Ovary (tissue), 3 donors: ENCODE data around the gene KCNMB2.

Source experiments
- EP300 ChIP-seq: sonication (generic); formaldehyde crosslinking; IDR thresholded peaks from one replicate; pipeline ENCODE4 v1.6.1; 2017; ENCODE audit warnings: antibody characterized with exemption
- POLR2A ChIP-seq: fragments of 450-650 bp; IDR thresholded peaks from one replicate; pipeline ENCODE4 v1.6.1; 2017; ENCODE audit warnings: antibody characterized with exemption, mild to moderate bottlenecking, moderate library complexity
- TF ChIP-seq, protein P1 (sequence below), 3 donors: fragments of 450-650 bp in 2 of 3; fragments of 200-600 bp in 1 of 3; IDR thresholded peaks; one replicate each; pipeline versions ENCODE4 v1.5.1 to v1.8.0; 2016 to 2022; ENCODE audit warnings: antibody characterized with exemption in 3 of 3, mild to moderate bottlenecking in 1 of 3
- donor health status: DM: no; HTN: no; CAD: no.

DNA sequence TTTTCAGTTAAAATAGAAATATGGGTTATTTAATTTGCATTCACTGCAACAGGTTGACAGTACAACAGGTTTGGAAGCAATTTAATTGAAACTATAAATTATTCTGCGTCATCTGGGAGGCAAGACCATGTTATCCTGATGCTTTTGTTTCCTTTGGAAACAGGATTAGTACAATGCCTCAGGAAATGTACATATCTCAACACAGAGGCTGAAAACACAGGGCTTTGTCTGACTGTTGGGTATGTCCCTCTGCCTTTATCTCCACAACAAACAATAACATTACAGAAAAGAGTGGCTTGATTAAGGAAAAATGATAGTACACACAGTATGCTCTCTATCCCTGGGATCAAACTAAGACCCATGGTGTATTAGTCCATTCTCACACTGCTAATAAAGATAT, 95.7 kb downstream of the KCNMB2 start:
- TF ChIP-seq, protein P1, sequence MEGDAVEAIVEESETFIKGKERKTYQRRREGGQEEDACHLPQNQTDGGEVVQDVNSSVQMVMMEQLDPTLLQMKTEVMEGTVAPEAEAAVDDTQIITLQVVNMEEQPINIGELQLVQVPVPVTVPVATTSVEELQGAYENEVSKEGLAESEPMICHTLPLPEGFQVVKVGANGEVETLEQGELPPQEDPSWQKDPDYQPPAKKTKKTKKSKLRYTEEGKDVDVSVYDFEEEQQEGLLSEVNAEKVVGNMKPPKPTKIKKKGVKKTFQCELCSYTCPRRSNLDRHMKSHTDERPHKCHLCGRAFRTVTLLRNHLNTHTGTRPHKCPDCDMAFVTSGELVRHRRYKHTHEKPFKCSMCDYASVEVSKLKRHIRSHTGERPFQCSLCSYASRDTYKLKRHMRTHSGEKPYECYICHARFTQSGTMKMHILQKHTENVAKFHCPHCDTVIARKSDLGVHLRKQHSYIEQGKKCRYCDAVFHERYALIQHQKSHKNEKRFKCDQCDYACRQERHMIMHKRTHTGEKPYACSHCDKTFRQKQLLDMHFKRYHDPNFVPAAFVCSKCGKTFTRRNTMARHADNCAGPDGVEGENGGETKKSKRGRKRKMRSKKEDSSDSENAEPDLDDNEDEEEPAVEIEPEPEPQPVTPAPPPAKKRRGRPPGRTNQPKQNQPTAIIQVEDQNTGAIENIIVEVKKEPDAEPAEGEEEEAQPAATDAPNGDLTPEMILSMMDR (IDR thresholded peaks at IDR 0.05): no peak
- no peak for TF ChIP-seq EP300
- no peak for TF ChIP-seq POLR2A
